ENCODE data around the gene C3orf18. TPM values are rescaled to one million over a fixed set of nuclear protein-coding genes. Genes with fewer than 3 reads are reported as not detected.

Gene C3orf18
- polyA plus RNA-seq, 4 donors: 1.1 to 3.9 (median 2.9) TPM

- DNase-seq: no peak
- Histone ChIP-seq H3K9me3 (ENCODE audit: control insufficient read depth in 2 of 2, insufficient read depth in 1 of 2, low read depth in 1 of 2, low read length in 1 of 2) (no peaks in the 10 kb centered on the region), H3K4me3 (ENCODE audit: low read depth in 1 of 3, low read length in 3 of 3) (no peak overlapping the region), H3K36me3 (ENCODE audit: control insufficient read depth in 3 of 3, insufficient read depth in 2 of 3, low read depth in 1 of 3, low read length in 3 of 3) (no peaks in the 10 kb centered on the region), H3K27me3 (ENCODE audit: control insufficient read depth in 3 of 3, insufficient read depth in 3 of 3, low read length in 3 of 3) (peaks cover 0 to 5% (median 0%) of the 10 kb centered on the region in 3 donors), H3K4me1 (ENCODE audit: control insufficient read depth in 3 of 3, insufficient read depth in 2 of 3, low read depth in 1 of 3, low read length in 2 of 3) (peaks cover 0 to 10% (median 0%) of the 10 kb centered on the region in 3 donors), H3K27ac (ENCODE audit: low read depth in 1 of 3, low read length in 2 of 3) (no peak overlapping the region)
- FAIRE-seq: no peak
- 48 to 77% (median 50%) methylated on average over 2 of the region's 2 CpGs for WGBS, 3 donors
These were observed 57.2 kb downstream of the C3orf18 start for GRCh38 chr3:50510325-50510724.

- Histone ChIP-seq H3K27ac (ENCODE audit: low read depth in 1 of 3, low read length in 2 of 3) (no peak overlapping the region), H3K4me1 (ENCODE audit: control insufficient read depth in 3 of 3, insufficient read depth in 2 of 3, low read depth in 1 of 3, low read length in 2 of 3) (peaks cover 0 to 4% (median 0%) of the 10 kb centered on the region in 3 donors), H3K36me3 (ENCODE audit: control insufficient read depth in 3 of 3, insufficient read depth in 2 of 3, low read depth in 1 of 3, low read length in 3 of 3) (no peaks in the 10 kb centered on the region), H3K27me3 (ENCODE audit: control insufficient read depth in 3 of 3, insufficient read depth in 3 of 3, low read length in 3 of 3) (peaks cover 0 to 9% (median 0%) of the 10 kb centered on the region in 3 donors), H3K9me3 (ENCODE audit: control insufficient read depth in 2 of 2, insufficient read depth in 1 of 2, low read depth in 1 of 2, low read length in 1 of 2) (no peaks in the 10 kb centered on the region), H3K4me3 (ENCODE audit: low read depth in 1 of 3, low read length in 3 of 3) (no peak overlapping the region)
- FAIRE-seq (no peak), DNase-seq (no peak)
- 71 to 76% (median 72%) methylated on average over 5 of the region's 5 CpGs for WGBS, 3 donors
These were observed 57.8 kb downstream of the C3orf18 start for GRCh38 chr3:50509715-50510114.

DNA sequence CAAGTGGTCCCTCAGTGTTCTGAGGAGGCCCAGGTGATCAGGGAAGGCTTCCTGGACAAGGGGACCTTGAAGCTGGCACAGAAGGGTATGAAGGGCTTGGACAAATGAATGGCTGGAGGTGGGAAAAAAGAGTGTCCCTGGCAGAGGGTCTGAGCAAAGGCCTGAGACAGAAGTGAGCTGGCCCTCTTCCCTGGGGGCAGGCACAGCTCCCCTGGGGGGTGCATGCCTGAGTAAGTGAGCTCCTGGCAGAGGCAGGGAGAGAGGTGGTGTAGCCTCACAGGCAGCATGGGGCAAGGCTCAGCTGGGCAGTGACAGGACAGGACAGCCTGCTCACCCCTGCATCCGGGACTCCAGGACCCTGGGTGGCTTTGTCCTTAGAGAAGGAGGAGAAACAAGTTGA lies 58.7 kb downstream of the C3orf18 start:
- no peak overlapping the region for H3K4me3 ChIP-seq (ENCODE audit: low read depth in 1 of 3, low read length in 3 of 3)
- peaks cover 0 to 12% (median 0%) of the 10 kb centered on the region in 3 donors for H3K27me3 ChIP-seq (ENCODE audit: control insufficient read depth in 3 of 3, insufficient read depth in 3 of 3, low read length in 3 of 3)
- FAIRE-seq: no peak
- H3K4me1 ChIP-seq (ENCODE audit: control insufficient read depth in 3 of 3, insufficient read depth in 2 of 3, low read depth in 1 of 3, low read length in 2 of 3): peaks cover 0 to 2% (median 0%) of the 10 kb centered on the region in 3 donors
- H3K27ac ChIP-seq (ENCODE audit: low read depth in 1 of 3, low read length in 2 of 3): no peak overlapping the region
- WGBS, 3 donors: 45 to 71% (median 70%) methylated on average over 1 of the region's 1 CpG
- DNase-seq: no peak
- no peaks in the 10 kb centered on the region for H3K36me3 ChIP-seq (ENCODE audit: control insufficient read depth in 3 of 3, insufficient read depth in 2 of 3, low read depth in 1 of 3, low read length in 3 of 3)
- no peaks in the 10 kb centered on the region for H3K9me3 ChIP-seq (ENCODE audit: control insufficient read depth in 2 of 2, insufficient read depth in 1 of 2, low read depth in 1 of 2, low read length in 1 of 2)

Other genes with a start within 250 kb of the C3orf18 start
- gene HYAL2, start 245.0 kb downstream of the C3orf18 start, polyA plus RNA-seq: 100 to 1,000 TPM in 1 of 4 donors, 10 to 100 TPM in 3; 11.0 to 124 (median 23.6) TPM
- gene TUSC2, start 239.5 kb downstream of the C3orf18 start, polyA plus RNA-seq: 10 to 100 TPM; 26.8 to 46.2 (median 30.6) TPM
- gene RASSF1, start 226.9 kb downstream of the C3orf18 start, polyA plus RNA-seq: 10 to 100 TPM; 16.3 to 39.0 (median 26.2) TPM
- gene ZMYND10, start 222.0 kb downstream of the C3orf18 start, polyA plus RNA-seq: 1 to 10 TPM in 2 of 4 donors, under 1 TPM in 2; 0.43 to 2.5 (median 1.2) TPM
- 10 to 100 TPM; 16.2 to 31.8 (median 21.3) TPM for gene NPRL2, start 217.0 kb downstream of the C3orf18 start, polyA plus RNA-seq
- 10 to 100 TPM; 25.8 to 39.1 (median 30.9) TPM for gene CYB561D2, start 216.9 kb downstream of the C3orf18 start, polyA plus RNA-seq
- 10 to 100 TPM; 24.8 to 49.1 (median 31.0) TPM for gene TMEM115, start 208.2 kb downstream of the C3orf18 start, polyA plus RNA-seq
- 1 to 10 TPM in 1 of 4 donors, under 1 TPM in 3; 0.22 to 5.3 (median 0.89) TPM for gene CACNA2D2, start 64.1 kb downstream of the C3orf18 start, polyA plus RNA-seq
- gene HEMK1, start 1.8 kb upstream of the C3orf18 start, polyA plus RNA-seq: 10 to 100 TPM; 13.9 to 30.1 (median 16.0) TPM
- 10 to 100 TPM in 1 of 4 donors, 1 to 10 TPM in 3; 4.8 to 47.0 (median 7.4) TPM for gene CISH, start 44.0 kb upstream of the C3orf18 start, polyA plus RNA-seq
- gene MAPKAPK3, start 49.4 kb upstream of the C3orf18 start, polyA plus RNA-seq: 10 to 100 TPM; 28.2 to 83.4 (median 31.5) TPM
- under 1 TPM in 2 of 4 donors, not detected in 2; 0.13 to 0.34 TPM for gene DOCK3, start 107.2 kb upstream of the C3orf18 start, polyA plus RNA-seq

Data from small intestine (tissue), 7 donors.